Endodermal cell (in vitro differentiated cells): ENCODE results near the gene NOP9. TPM values are rescaled to one million over a fixed set of nuclear protein-coding genes. Genes with fewer than 3 reads are reported as not detected.

Experiments used
- DNase-seq: peaks from one replicate; pipeline ENCODE4 v3.0.0-alpha.2; 2017
- H3K27ac ChIP-seq: 2 replicates; pipeline ENCODE4 v1.5.1; 2013; ENCODE audit warnings: mild to moderate bottlenecking, low read depth, low read length, moderate library complexity
- H3K27me3 ChIP-seq: 2 replicates; pipeline ENCODE4 v1.6.1; 2013; ENCODE audit warnings: mild to moderate bottlenecking, low read length, moderate library complexity; ENCODE audit not compliant: insufficient read depth, control insufficient read depth, poor library complexity, severe bottlenecking
- H3K36me3 ChIP-seq: 2 replicates; pipeline ENCODE4 v1.7.0; 2013; ENCODE audit warnings: mild to moderate bottlenecking, low read length, moderate library complexity; ENCODE audit not compliant: control insufficient read depth, insufficient read depth
- H3K4me1 ChIP-seq: one replicate; pipeline ENCODE4 v1.7.0; 2013; ENCODE audit warnings: low read length; ENCODE audit not compliant: control insufficient read depth, insufficient read depth
- H3K4me3 ChIP-seq: 2 replicates; pipeline ENCODE4 v1.5.1; 2013; ENCODE audit warnings: mild to moderate bottlenecking, low read length, moderate library complexity
- H3K9ac ChIP-seq: 2 replicates; pipeline ENCODE4 v1.6.1; 2013; ENCODE audit warnings: mild to moderate bottlenecking, low read length, moderate library complexity; ENCODE audit not compliant: poor library complexity, severe bottlenecking; ENCODE audit errors: extremely low read depth
- H3K9me3 ChIP-seq: 2 replicates; pipeline ENCODE4 v1.6.1; 2013; ENCODE audit warnings: mild to moderate bottlenecking, low read length, moderate library complexity; ENCODE audit not compliant: control insufficient read depth
- H3K27ac Mint-ChIP-seq: 2 replicates; pipeline ENCODE4 v1.8.0; 2020; ENCODE audit warnings: mixed read lengths
- H3K27me3 Mint-ChIP-seq: 2 replicates; pipeline ENCODE4 v1.8.0; 2021; ENCODE audit warnings: mild to moderate bottlenecking, mixed read lengths; ENCODE audit not compliant: insufficient read depth
- H3K36me3 Mint-ChIP-seq: 2 replicates; pipeline ENCODE4 v1.8.0; 2020; ENCODE audit warnings: low read depth, mixed read lengths
- H3K4me1 Mint-ChIP-seq: 2 replicates; pipeline ENCODE4 v1.8.0; 2020; ENCODE audit warnings: mixed read lengths
- H3K4me3 Mint-ChIP-seq: 2 replicates; pipeline ENCODE4 v1.8.0; 2020; ENCODE audit warnings: mild to moderate bottlenecking, moderate library complexity, mixed read lengths
- H3K9me3 Mint-ChIP-seq: 2 replicates; pipeline ENCODE4 v1.8.0; 2020; ENCODE audit warnings: mild to moderate bottlenecking, mixed read lengths
- WGBS, 2 experiments: methylation state at CpG; one replicate each; pipeline versions ENCODE4 v1.1.5 to v1.1.7; 2013; ENCODE audit warnings: missing lambda C conversion rate in 2 of 2, mixed read lengths in 1 of 2; ENCODE audit not compliant: insufficient coverage in 1 of 2, insufficient read length in 1 of 2; 5-methylcytosine and 5-hydroxymethylcytosine counted together
- total RNA-seq, 2 donors: library from RNA; stranded (reverse); fragmentation: NEBNext Ultra II Directional in 1 of 2; extraction: Animal tissue kit (Norgen Biotek cat#: 25700) in 1 of 2; gene quantifications; 2 replicates in 1 of 2; 3 replicates in 1 of 2; pipeline ENCODE4 v1.2.1, GENCODE V29; 2021
- TF ChIP-seq, protein P1 (sequence below): fragments of 200-600 bp; sonication (generic); conservative IDR thresholded peaks from 2 replicates; pipeline ENCODE4 v1.5.0; 2021; ENCODE audit warnings: antibody characterized with exemption, mild to moderate bottlenecking

Gene NOP9
- total RNA-seq, 2 donors from 2014 or later, result 31.1 to 32.0 TPM

- H3K9ac ChIP-seq, result no peak within 1 kb of the TSS
These were observed 10.1 kb downstream of the NOP9 start, which contains the start of gene LTB4R2 for GRCh38 chr14:24309538-24310264. Gene LTB4R2, plus strand, starts transcription at chr14:24310140. Its CDS starts 525 bp downstream, at chr14:24310665.

GRCh38 chr14:24310265-24310645 is 10.6 kb downstream of the NOP9 start:
- Mint-ChIP-seq H3K36me3 (peaks cover 29% of the 10 kb centered on the region), H3K27me3 (peaks cover 10% of the 10 kb centered on the region), H3K9me3 (no peaks in the 10 kb centered on the region), H3K4me1 (peaks cover 10% of the 10 kb centered on the region), H3K4me3 (no peak overlapping the region), H3K27ac (no peak overlapping the region)
- Histone ChIP-seq H3K36me3 (peaks cover 29% of the 10 kb centered on the region), H3K9me3 (no peaks in the 10 kb centered on the region), H3K4me3 (no peak overlapping the region), H3K9ac (no peak overlapping the region), H3K4me1 (no peaks in the 10 kb centered on the region), H3K27ac (no peak overlapping the region), H3K27me3 (no peaks in the 10 kb centered on the region)
- TF ChIP-seq, protein P1, sequence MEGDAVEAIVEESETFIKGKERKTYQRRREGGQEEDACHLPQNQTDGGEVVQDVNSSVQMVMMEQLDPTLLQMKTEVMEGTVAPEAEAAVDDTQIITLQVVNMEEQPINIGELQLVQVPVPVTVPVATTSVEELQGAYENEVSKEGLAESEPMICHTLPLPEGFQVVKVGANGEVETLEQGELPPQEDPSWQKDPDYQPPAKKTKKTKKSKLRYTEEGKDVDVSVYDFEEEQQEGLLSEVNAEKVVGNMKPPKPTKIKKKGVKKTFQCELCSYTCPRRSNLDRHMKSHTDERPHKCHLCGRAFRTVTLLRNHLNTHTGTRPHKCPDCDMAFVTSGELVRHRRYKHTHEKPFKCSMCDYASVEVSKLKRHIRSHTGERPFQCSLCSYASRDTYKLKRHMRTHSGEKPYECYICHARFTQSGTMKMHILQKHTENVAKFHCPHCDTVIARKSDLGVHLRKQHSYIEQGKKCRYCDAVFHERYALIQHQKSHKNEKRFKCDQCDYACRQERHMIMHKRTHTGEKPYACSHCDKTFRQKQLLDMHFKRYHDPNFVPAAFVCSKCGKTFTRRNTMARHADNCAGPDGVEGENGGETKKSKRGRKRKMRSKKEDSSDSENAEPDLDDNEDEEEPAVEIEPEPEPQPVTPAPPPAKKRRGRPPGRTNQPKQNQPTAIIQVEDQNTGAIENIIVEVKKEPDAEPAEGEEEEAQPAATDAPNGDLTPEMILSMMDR, result no peak
- DNase-seq, result no peak
- WGBS, 2 experiments, result 94 to 100% methylated on average over 1 to 5 of the region's 5 CpGs

More at GRCh38 chr14:24309538-24310264, 10.1 kb downstream of the NOP9 start, which contains the start of gene LTB4R2:
- no peaks in the 10 kb centered on the region for H3K9me3 ChIP-seq
- no peak within 1 kb of the TSS for H3K4me3 ChIP-seq
- H3K27ac ChIP-seq, result no peak within 1 kb of the TSS
- TF ChIP-seq, protein P1, result no peak
- no peaks in the 10 kb centered on the region for H3K4me1 ChIP-seq
- H3K36me3 ChIP-seq, result peaks cover 34% of the 10 kb centered on the region
- WGBS, 2 experiments, result 88 to 100% methylated on average over 1 to 5 of the region's 5 CpGs
- H3K27me3 Mint-ChIP-seq, result peaks cover 4% of the 10 kb centered on the region
- H3K4me1 Mint-ChIP-seq, result peaks cover 10% of the 10 kb centered on the region
- no peak for DNase-seq
- no peak within 1 kb of the TSS for H3K4me3 Mint-ChIP-seq
- no peaks in the 10 kb centered on the region for H3K9me3 Mint-ChIP-seq
- H3K36me3 Mint-ChIP-seq, result peaks cover 34% of the 10 kb centered on the region
- H3K27me3 ChIP-seq, result no peaks in the 10 kb centered on the region
- no peak within 1 kb of the TSS for H3K27ac Mint-ChIP-seq

- no peaks in the 10 kb centered on the region for H3K27me3 ChIP-seq
- no peak within 1 kb of the TSS for H3K9ac ChIP-seq
- Mint-ChIP-seq H3K27ac (no peak within 1 kb of the TSS), H3K36me3 (peaks cover 22% of the 10 kb centered on the region), H3K9me3 (no peaks in the 10 kb centered on the region), H3K4me1 (peaks cover 10% of the 10 kb centered on the region), H3K4me3 (no peak within 1 kb of the TSS), H3K27me3 (peaks cover 17% of the 10 kb centered on the region)
- whole genome bisulfite sequencing, 2 experiments, result 96 to 97% methylated on average over 73 to 99 of the region's 99 CpGs
- TF ChIP-seq, protein P1, result no peak
- no peaks in the 10 kb centered on the region for H3K9me3 ChIP-seq
- DNase-seq, result no peak
- no peak within 1 kb of the TSS for H3K27ac ChIP-seq
- peaks cover 23% of the 10 kb centered on the region for H3K36me3 ChIP-seq
- no peaks in the 10 kb centered on the region for H3K4me1 ChIP-seq
- H3K4me3 ChIP-seq, result no peak within 1 kb of the TSS
These were observed 11.3 kb downstream of the NOP9 start, which contains the start of gene LTB4R for GRCh38 chr14:24310646-24311604. Gene LTB4R, plus strand, starts transcription at chr14:24311502. Its CDS starts 4,150 bp downstream, at chr14:24315652.
